Effector CD8-positive, alpha-beta T cell (primary cell): ENCODE results near the gene ACBD7.

ENCODE experiments used
- DNase-seq: peaks from one replicate; lab custom pipeline; 2025; lab: John Stamatoyannopoulos, UW
- total RNA-seq, 4 experiments: gene quantifications; one replicate each; lab custom pipeline; 2026; lab: John Stamatoyannopoulos, UW

ACBD7 gene
- 0.91 to 2.3 (median 1.8) reads per million in 4 experiments for total RNA-seq

DNA sequence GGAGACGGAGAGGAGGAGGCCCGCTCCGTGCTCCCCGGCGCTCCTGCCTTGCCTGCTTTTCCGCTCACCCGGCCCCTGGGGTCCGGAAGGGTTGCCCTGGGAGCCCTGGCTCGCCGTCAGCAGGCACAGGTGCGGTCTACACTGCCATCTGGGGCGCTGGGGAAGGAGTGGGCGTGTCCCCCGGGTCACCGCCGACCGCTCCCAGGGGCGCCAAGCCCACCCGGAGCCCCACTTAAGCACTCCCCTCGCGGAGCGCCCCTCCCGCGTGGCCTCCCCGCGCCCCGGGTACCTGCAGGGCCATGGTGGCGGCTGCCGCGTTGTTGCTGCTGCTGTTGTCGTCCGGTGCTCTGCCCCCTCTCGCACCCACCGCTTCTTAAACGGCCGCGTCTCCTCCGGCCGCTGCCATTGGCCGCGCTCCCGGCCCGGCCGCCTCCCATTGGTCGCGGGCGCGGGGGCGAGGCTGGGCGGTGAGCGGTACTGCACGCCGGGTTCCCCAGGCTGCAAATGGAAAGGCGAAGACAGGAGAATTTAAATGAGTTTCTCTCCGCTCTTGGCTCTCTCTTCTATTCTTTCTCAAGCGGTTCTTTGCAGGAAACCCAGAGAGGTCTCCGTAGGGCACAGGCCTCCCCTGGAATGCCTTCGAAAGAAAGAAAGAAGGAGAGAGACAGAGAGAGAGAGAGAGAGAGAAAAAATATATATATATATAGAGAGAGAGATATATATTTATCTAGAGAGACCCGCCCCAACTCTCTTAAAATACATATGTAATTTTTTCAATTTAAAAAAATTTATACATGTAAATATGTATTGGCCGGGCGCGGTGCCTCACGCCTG is at the start of gene ACBD7:
TSS of gene ACBD7 (minus strand) at position 349 of the 834 bp plus-strand sequence. CDS start at position 301, 48 bp downstream.
- peak; percentile 70 for DNase-seq

DNA sequence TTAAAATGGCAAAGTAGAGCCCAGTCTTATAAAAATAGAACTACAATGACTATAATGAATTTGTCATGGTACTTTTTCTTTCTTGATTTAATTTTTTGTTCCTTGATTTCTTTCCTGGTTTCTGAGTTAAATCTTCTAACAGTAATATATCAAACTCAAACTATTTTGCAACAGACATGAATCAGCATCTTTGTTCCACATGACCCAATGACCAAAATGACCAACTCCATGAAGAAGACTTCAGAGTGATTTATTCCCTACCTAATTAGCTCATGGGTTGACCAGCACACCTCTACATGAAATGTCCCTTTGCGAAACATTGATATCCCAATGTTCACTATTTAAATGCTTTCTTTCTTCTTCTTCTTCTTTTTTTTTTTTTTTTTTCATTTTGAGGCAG is 49.1 kb upstream of the ACBD7 start:
- no peak for DNase-seq

DNA sequence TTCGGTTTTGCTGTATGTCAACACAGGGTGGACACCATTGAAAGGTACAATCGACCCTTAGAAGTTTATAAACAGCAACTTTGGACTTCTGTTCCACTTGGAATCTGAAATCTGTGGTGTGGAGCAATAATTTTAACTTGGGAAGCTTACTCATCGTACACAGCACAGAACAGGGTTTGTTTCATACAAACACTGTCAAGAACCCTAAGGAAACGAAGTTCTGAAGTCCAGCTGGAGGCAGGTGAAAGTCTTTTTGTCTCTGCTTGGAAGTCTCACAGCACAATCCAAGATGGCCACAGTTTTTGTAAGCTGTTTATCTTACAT is 48.4 kb upstream of the ACBD7 start:
- DNase-seq = no peak

DNA sequence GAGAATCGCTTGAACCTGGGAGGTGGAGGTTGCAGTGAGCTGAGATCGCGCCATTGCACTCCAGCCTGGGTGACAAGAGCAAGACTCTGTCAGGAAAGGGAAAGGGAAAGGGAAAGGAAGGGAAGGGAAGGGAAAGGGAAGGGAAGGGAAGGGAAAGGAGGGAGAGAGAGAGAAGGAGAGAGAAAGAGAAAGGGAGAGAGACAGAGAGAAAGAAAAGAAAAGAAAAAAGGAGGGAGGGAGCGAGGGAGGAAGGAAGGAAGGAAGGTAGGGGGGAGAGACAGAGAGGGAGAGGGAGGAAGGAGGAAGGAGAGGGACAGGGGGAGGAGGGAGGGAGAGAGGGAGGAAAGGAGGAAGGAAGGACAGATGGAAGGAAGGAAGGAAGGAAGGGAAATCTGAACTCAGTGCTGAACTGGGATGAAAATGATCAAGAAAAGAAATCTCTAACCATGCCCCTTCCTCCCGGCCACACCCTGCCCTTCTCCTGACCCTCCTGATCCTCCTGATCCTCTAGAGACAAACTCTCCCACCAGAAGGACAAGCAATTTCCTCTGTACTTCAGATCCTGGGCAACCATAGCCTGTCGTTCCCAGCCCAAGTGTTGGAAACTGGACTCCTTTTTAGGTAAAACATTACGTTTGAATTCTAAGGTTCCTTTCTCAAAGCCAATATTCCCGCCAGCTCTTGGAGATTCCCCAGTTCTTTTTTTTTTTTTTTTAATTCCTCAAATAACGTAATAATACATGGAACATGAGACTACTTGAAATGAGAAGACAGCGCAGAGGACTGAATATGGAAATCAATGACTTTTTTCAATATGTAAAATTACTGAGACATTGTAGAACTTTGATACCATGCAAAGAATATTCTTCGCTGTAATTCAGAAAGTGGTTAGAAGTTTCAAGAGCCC is 47.8 kb upstream of the ACBD7 start:
- DNase-seq = no peak

DNA sequence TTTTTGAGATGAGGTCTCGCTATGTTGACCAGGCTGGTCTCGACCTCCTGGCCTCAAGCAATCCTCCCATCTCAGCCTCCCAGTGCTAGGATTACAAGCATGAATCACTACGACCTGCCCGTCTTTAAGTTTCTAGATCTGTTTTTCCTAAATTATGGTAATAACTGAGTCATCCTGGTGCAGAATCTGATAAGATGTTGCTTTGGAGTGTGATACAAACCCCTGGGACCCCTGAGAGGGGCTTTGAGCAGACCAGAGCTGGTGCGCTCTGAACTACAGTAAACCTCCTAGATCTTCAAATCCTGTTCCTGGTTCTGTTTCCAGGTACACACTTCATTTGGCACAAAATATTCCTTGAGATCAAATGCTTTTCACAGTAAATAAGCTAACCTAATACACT is 42.8 kb upstream of the ACBD7 start:
- DNase-seq = no peak

DNA sequence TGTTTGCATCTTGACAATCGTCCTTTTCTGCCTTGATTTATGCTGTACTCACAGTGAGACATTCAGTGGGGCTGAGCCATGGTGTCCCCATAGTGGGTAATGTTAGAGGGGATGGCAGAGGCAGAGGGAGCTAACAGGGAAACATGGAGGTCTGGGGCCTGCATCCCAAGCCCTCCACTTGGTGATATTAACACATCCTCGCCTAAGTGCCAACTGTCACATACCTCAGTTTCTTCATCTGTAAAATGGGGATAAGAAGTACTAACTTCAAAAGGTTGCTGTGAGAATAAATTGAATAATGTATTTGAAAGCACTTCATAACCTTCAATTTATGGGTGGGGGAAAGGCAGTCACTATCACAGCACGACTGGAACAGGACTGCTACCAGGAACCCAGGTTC is 36.3 kb upstream of the ACBD7 start:
- no peak for DNase-seq

DNA sequence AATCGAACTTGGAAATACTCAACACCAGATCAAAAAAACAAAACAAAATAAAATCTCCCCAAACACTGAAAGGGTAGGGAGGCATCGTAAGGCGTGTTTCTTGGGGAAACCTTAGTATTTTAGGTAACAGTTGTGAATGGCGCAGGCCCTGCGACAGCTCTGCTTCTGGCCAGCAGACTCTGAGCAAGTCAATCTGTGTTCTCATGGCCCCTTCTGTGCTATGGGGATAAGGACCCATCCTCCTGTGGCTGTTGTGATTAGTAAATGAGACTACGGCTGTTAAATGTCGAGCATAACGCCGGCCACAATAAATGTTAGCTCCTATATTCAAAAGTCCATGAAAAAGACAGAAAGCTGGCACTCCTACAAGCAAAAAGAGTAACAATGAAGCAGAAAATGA is 35.6 kb upstream of the ACBD7 start:
- no peak for DNase-seq

DNA sequence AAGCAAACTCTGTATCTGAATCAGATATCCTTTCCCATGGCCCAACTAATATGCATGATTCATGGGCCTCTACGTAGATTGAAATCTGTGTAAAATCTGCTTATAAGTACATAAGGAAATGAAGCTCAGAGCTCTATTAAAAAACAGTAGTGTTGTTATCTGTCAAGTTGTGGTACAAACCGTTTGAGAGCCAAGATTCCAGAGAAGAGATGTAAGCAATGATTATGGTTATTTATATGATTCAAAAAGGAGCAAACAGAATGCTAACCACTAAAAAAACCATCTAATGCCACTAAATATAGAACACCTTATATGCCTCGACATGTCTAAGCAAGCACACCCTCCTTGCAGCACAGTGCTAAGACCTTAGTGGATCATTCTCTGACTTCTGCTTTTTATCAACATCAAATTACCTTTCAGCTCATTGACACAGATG is 35.2 kb upstream of the ACBD7 start:
- DNase-seq = no peak

DNA sequence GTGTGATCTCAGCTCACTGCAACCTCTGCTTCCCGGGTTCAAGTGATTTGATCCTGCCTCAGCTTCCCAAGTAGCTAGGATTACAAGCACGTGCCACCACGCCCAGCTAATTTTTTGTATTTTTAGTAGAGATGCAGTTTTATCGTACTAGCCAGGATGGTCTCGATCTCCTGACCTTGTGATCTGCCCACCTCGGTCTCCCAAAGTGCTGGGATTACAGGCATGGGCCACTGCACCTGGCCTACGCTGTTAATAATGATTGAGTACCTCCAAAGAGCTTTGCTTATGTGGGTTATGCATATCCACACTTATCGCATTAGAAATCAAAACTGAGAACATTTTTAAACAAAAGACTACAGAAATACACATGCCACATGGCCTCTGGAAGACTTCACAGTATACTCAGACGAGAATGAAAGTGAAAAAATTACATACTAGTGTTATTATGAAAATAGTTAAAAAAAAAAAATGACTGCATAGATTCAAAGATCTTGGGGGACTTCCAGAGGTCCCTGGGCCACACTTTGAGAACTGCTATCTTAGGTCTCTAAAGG is 34.0 kb upstream of the ACBD7 start:
- no peak for DNase-seq

DNA sequence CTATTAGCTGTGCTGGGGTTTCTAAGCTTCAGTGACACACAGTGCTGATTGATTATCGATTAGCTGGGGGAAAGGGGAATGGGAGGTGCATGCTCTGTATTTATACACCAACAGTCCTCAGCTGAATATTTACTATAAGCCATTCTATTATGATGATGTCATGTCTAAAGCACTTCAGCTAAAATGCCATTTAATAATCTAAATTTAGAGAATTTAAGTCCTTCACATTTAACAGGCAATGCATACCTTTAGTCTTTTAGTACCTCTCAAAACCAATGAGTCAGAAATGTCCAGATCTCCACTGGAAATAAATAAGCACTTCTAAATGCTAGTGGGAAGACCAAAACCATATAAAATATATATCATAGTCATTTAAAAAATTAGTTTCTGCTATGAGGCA is 33.1 kb upstream of the ACBD7 start:
- no peak for DNase-seq

DNA sequence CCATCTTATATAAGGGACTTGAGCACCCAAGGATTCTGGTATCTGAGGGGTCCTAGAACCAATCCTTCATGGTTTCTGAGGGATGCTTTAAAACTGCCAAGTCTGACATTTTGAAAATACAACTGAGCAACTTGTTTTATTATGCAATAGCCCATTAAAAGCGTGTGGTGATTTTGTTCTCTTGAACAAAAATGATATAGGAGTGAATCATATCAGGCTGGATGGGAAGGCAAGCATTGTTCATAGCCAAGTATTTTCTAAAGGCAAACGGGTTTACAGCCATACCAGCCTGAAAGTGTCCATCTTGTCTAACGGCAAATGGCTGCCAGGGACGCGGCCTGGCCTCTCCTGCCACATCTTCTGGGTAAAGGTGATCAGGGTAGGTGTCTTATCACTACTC is 31.9 kb upstream of the ACBD7 start:
- no peak for DNase-seq

DNA sequence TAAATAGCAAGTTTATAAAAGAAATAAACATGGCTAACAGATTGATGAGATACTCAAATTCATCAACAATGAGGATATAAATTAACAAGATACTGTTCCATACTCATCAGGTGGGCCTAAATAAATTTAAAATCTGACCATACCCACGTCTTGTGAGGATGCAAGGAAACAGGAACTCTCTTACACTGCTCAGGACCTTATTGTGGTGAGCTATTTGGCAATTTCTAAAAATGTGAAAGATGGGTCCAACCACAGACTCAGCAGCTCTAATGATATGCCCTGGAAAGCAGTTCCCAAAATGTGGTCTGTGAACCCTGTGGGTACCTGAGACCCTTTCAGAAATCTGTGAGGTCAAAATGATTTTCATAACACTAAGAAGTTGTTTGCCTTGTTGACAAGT is 30.0 kb upstream of the ACBD7 start:
- no peak for DNase-seq

DNA sequence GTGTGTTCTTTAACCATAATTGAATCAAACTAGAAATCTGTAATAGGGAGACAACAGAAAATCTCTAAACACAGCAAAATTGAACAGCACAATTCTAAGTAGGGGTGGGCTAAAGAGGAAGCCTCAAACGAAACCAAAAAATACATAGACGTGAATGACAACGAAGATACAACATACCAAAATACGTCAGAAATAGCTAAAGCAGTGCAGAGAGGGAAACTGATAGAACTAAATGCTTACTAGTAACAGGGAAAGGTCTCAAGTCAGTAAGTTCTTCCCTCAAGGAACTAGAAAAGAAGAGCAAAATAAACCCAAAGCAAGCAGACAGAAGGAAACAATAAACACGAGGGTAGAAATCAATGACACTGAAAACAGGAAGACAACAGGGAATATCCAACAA is 27.6 kb upstream of the ACBD7 start:
- DNase-seq = no peak

DNA sequence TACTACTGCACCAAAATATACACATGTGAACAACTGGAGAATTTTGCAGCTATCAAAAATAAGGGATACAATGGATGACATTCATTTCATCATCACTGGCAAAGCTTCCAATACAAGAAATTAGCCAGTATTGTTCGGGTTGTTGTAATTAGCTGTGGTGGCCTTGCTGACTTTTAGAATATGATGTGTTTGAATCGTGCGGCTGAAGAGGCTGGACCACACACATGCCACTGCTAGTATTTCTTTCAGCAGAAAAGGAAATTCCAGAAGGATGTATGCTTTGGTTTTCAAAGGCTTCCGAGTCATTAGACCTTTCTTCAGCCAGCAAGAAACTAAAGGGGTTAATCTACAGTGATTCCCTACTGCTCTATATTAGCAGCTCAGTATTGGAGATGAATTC is 25.2 kb upstream of the ACBD7 start:
- DNase-seq = no peak

DNA sequence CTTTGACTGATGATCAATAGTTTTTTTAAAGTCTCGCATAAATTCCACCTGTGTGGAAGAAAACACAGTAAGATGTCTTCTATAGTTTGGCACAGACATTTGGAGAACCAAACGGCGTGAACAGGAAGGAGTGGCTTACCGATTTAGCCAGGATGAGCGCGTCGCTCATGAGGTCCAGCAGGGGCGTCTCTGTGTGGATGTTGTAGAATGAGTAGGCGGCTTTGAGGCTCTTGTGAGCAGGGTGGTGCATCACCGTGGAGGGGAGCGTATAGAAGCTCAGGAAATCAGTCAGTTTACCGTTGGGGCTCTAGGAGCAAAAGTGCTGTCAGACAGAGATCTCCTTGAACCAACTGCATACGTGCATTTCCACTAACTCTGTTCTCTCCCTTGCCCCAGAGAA is 24.1 kb upstream of the ACBD7 start:
- DNase-seq = no peak

DNA sequence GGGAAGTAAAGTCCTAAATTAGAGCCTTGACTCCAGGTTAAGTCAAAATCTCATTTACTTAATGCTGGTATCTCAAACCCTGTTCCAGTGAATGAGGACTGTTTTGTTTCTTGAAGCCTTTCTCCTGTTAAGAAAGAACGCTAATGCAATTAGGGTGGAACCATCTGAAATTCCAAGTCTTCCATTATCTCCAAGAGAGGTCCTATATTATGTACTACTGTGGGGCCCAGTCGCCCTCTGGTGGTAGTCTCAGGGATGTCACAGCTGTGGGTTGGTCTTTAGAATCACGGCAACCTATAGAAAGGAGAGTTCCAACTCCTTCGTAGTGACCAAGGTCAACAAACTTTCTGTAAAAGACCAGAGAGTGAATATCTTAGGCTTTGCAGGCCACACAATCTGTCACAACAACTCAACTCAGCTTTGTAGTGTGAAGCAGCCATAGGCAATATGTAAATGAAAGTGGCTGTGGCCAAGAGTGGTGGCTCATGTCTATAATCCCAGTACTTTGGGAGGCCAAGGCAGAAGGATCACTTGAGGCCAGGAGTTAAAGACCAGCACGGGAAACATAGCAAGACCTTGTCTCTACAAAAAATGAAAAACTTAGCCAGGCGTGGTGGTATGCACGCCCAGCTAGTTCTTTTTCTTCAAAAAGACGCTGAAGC is 17.9 kb upstream of the ACBD7 start:
- peak; percentile 52 for DNase-seq

DNA sequence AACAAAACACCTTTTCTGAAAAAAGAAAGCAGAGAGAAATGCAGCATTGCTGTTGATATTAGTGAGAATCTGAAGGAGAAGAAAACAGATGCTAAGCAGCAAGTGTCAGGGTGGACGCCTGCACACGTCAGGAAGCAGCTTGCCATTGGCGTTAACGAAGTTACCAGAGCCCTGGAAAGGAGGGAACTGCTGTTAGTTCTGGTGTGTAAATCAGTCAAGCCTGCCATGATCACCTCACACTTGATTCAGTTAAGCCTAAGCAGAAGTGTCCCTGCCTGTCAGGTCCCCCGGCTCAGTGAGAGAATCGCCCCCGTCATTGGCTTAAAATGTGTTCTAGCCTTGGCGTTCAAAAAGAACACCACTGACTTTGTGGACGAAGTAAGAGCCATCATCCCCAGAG is 14.9 kb upstream of the ACBD7 start:
- no peak for DNase-seq

DNA sequence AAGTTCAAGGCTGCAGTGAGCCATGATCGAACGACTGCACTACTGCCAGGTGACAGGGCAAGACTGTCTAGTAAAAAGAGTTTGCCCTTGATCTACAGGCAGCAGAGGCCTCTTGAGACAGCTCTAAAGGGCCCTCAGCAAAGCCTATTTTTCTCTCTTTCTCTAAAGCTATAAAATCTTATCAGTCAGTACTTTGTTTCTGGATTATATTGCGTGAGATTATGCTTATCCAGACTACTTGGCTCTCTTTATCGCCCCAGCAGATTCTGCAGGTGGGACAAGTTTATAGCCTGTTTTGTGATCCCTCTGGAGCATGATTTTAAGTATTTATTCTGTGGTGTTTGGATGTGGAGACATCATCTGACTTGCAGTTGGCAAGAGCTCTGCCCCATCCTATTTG is 11.3 kb upstream of the ACBD7 start:
- DNase-seq = no peak

DNA sequence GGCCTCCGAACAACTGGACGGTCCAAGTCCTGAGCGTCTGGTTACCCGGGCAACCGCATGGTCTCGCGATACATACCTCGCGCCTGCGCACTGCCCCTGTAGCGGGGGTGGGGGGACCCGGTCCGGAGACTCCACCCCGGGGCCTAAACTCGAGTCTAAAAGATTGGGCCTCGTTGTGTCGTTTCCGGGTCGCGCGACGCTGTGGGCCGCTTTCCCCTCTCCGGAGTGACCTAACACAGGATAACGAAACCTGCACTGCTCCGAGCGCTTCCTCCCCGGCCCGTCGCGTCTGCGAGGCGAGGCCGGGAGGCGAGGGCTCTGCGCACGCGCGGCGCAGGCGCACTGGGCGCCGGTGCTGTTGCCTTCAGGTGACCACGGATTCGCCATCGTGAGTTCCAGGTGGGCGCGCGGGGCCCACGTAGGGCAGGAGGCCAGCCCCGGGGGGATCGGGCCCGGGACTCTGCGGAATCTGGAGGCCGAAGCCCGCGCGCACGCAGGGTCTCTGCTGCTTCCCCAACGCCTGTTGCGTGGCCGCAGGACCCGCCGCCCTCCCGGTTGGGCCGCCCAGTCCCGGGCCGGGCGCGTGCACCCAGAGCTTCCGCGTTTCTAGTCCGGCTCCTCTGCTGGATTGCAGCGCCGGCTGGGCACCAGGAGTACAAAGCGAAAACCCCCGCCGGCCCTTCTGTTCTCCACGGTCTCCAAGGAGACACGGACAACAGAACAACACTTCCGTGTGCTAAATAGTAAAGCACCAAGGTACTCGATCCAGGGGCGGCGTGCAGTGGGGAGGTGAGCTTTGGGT is 8.6 kb upstream of the ACBD7 start, which contains the start of gene RPP38:
TSS of gene RPP38 (plus strand) at position 345 of the 802 bp plus-strand sequence. CDS start 5,960 bp downstream, outside the sequence.
- peak; percentile 97 for DNase-seq

DNA sequence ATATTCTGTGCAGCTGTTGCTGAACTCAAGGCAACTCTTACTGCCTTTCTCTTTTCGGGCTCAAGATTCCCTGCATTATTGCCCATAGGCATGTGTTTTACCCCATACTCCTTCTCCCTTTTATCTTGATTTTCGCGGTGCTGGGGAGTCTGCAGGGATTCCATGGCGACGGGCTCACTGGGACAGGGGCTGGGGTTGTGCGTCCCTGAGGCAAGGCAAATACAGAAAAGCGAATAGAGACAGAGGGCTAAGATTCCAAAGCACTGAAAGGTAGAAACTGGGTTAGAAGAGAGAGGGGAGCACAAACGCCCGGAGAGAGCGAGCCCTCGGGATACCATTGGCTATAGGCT is 8.1 kb upstream of the ACBD7 start:
- no peak for DNase-seq

DNA sequence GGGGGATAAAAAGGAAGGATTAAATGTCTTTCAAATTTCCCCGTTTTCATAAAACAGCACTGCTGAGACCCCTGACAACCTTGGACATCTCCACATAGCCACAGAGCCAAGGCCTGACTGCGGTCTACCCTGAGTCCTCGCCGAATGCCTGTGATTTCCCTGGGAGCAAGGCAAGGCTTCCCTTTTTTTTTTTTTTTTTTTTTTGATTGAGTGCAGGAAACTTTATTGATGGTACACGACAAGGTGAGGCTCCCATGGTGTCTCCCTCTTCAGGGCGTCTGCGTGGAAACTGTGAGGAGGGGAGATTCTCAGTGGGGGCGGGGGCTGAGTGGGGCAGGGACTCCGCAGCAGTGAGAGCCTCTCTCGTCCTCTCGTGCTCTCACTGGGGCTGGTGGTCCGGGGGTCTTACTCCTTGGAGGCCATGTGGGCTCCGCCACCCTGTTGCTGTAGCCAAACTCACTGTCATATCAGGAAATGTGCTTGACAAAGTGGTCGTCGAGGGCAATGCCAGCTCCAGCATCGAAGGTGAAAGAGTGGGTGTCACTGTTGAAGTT is 4.4 kb upstream of the ACBD7 start:
- DNase-seq = no peak
